HL-60 (cell line): ENCODE measurements around the gene TOMM22.

Experiments used
- DNase-seq, 2 experiments: peaks; one replicate each; pipeline ENCODE4 v3.0.0-alpha.2; 2010 to 2020; ENCODE audit warnings: low read depth in 1 of 2, low spot score in 1 of 2
- H3K27ac ChIP-seq: fragments of 250-450 bp; sonication (Bioruptor Pico); replicated peaks from 2 replicates; pipeline ENCODE4 v1.5.1; 2020; ENCODE audit warnings: mild to moderate bottlenecking, moderate library complexity
- H3K27me3 ChIP-seq: fragments of 250-450 bp; sonication (Bioruptor Pico); 2 replicates; pipeline ENCODE4 v1.5.1; 2021; ENCODE audit warnings: mild to moderate bottlenecking, moderate library complexity; ENCODE audit not compliant: insufficient read depth, poor library complexity, severe bottlenecking
- H3K4me3 ChIP-seq: replicated peaks from 2 replicates; pipeline ENCODE4 v1.5.1; 2011; ENCODE audit warnings: mild to moderate bottlenecking, control low read depth, low read length; ENCODE audit not compliant: insufficient read depth
- CTCF ChIP-seq: IDR thresholded peaks from one replicate; pipeline ENCODE4 v1.5.1; 2011; ENCODE audit warnings: low read length, control low read depth, inconsistent platforms; ENCODE audit not compliant: insufficient read depth
- GABPA ChIP-seq: IDR thresholded peaks from 2 replicates; pipeline ENCODE4 v1.6.1; 2012; ENCODE audit warnings: low read depth
- POLR2AphosphoS5 ChIP-seq: IDR thresholded peaks from 2 replicates; pipeline ENCODE4 v1.6.1; 2012; ENCODE audit warnings: low read depth
- REST ChIP-seq: IDR thresholded peaks from 2 replicates; pipeline ENCODE4 v1.6.1; 2012; ENCODE audit warnings: low read depth; ENCODE audit not compliant: insufficient replicate concordance
- SPI1 ChIP-seq: IDR thresholded peaks from 2 replicates; pipeline ENCODE4 v1.6.1; 2012; ENCODE audit warnings: low read depth, mild to moderate bottlenecking, borderline replicate concordance

The TOMM22 gene

GRCh38 chr22:38700270-38700788 is 18.6 kb downstream of the TOMM22 start:
- TF ChIP-seq SPI1: no peak
- TF ChIP-seq GABPA: no peak
- TF ChIP-seq CTCF: no peak
- TF ChIP-seq POLR2AphosphoS5: no peak
- no peak for TF ChIP-seq REST
- Histone ChIP-seq H3K4me3 (peak overlapping the region; percentile 67), H3K27ac (peak overlapping the region; percentile 57), H3K27me3 (no peaks in the 10 kb centered on the region)
- peak; percentile 40 to 63 for DNase-seq

- H3K27me3 ChIP-seq: no peaks in the 10 kb centered on the region
- TF ChIP-seq GABPA (peak; percentile 59), REST (peak; percentile 11), POLR2AphosphoS5 (peak; percentile 70), CTCF (no peak), SPI1 (no peak)
- H3K27ac ChIP-seq: peak within 1 kb of the TSS; percentile 75
- H3K4me3 ChIP-seq: peak within 1 kb of the TSS; percentile 67
- peak; percentile 94 to 96 for DNase-seq
Measured at GRCh38 chr22:38700789-38701628, 19.3 kb downstream of the TOMM22 start, which contains the start of gene JOSD1. Gene JOSD1, minus strand, starts transcription at chr22:38700943. Its CDS starts 956 bp downstream, at chr22:38699987.

GRCh38 chr22:38704654-38705234 is 23.0 kb downstream of the TOMM22 start:
- TF ChIP-seq SPI1: no peak
- no peak for TF ChIP-seq GABPA
- no peak for TF ChIP-seq POLR2AphosphoS5
- no peak for TF ChIP-seq REST
- TF ChIP-seq CTCF: no peak
- DNase-seq: no peak
- peak overlapping the region; percentile 41 for H3K4me3 ChIP-seq
- peak overlapping the region; percentile 77 for H3K27ac ChIP-seq
- H3K27me3 ChIP-seq: no peaks in the 10 kb centered on the region
